Mammary epithelial cell (primary cell): ENCODE results near the gene ARMC9.

ENCODE experiments used
- CTCF ChIP-seq, 2 donors: IDR thresholded peaks in 1 of 2; conservative IDR thresholded peaks in 1 of 2; 2 replicates each; pipeline ENCODE4 v1.5.1; 2011 to 2012; ENCODE audit warnings: inconsistent platforms in 2 of 2, low read length in 2 of 2, mild to moderate bottlenecking in 2 of 2, control low read depth in 1 of 2, low read depth in 1 of 2; ENCODE audit not compliant: insufficient read depth in 1 of 2; ENCODE audit errors: extremely low read depth in 1 of 2
- EZH2 ChIP-seq: IDR thresholded peaks from 2 replicates; pipeline ENCODE4 v1.6.1; 2012; ENCODE audit warnings: low read length, inconsistent platforms, borderline replicate concordance

GRCh38 chr2:231290321-231291015 is 92.0 kb downstream of the ARMC9 start:
- TF ChIP-seq CTCF (conservative IDR thresholded peaks at IDR 0.05 in 1 of 2, IDR thresholded peaks at IDR 0.05 in 1 of 2; ENCODE audit: extremely low read depth in 1 of 2, insufficient read depth in 1 of 2, low read depth in 1 of 2, low read length in 2 of 2), result no peak
- no peak for TF ChIP-seq EZH2
